ENCODE results near the gene ATXN1. TPM values are rescaled to one million over a fixed set of nuclear protein-coding genes. Genes with fewer than 3 reads are reported as not detected.
A peak's percentile ranks its signal among the peaks of the same experiment; 100 is the strongest.
"Not testable (repeated sequence)": the region's sequence is repeated elsewhere in the genome, so short reads cannot be mapped to it uniquely, and the experiment has no call there.

Gene ATXN1
- total RNA-seq, 1 experiment from 2014 or later = under 0.01 TPM

DNA sequence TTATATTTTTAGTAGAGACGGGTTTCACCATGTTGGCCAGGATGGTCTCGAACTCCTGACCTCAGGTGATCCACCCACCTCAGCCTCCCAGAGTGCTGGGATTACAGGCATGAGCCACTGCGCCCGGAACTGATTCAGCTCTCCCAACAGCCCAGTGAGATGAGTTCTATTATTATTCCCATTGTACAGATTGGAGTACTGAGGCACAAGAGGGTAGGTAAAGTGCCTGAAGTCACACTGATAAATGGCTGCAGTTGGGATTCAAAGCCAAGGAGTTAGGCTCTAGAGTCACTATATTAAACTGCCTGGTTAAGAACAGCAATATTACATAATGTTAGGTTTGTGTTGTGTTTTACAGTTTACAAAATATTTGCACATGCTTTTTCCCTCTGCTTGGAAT is 220.9 kb downstream of the ATXN1 start:
- in situ Hi-C loops (cut with HindIII; ENCODE audit: low sequenced_read_pairs); DNase-seq (ENCODE audit: low spot score): not testable (repeated sequence)

GRCh38 chr6:16539086-16539931 is 222.0 kb downstream of the ATXN1 start:
- no peak for DNase-seq (ENCODE audit: low spot score)
- in situ Hi-C loops (cut with HindIII; ENCODE audit: low sequenced_read_pairs) = no loop called here

- in situ Hi-C loops (cut with HindIII; ENCODE audit: low sequenced_read_pairs) = no loop called here
- no peak for DNase-seq (ENCODE audit: low spot score)
Measured at GRCh38 chr6:16535564-16535963, 225.7 kb downstream of the ATXN1 start.

DNA sequence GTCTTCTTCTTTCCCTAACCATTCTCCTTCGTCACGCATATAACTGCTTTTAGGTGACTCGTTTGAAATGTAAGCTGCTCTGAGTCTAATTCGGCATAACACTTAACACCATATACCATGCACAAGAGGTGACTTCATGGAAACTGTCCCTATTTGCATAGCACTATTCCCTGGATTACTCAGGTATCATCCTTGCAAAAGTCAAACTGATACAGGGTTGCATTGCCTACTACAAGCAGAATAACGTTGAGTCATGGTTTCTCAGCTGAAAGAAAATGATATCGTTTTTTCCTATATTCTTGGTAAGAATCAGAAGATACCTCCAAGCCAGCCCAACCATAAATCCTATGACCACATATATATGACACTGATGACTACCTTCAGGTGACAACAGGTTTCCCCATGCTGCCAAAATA is 227.5 kb downstream of the ATXN1 start:
- no peak for DNase-seq (ENCODE audit: low spot score)
- in situ Hi-C loops (cut with HindIII; ENCODE audit: low sequenced_read_pairs) = no loop called here

DNA sequence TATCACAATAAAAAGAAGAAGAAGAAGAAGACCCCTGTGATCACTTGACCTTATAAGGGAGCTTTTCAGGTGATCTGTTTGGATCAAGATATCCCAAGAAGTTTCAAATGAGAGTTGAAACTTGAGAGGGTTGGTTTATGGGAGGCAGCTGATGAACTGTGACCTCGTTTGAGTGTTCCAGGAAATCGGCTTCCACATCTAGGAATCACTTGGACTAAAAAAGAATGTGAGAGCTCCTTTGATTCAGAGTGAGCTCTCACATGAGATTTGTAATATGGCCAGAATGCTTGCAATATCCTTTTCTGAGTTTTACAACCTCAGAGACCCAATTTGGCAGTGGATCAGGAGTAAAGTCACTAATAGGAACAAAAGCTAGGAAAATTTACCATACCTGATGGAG is 228.1 kb downstream of the ATXN1 start:
- in situ Hi-C loops (cut with HindIII; ENCODE audit: low sequenced_read_pairs) = no loop called here

GRCh38 chr6:16527691-16528090 is 233.6 kb downstream of the ATXN1 start:
- in situ Hi-C loops (cut with HindIII; ENCODE audit: low sequenced_read_pairs) = no loop called here
- no peak for DNase-seq (ENCODE audit: low spot score)

More for the DNA sequence above, 228.1 kb downstream of the ATXN1 start:
- DNase-seq (ENCODE audit: low spot score) = no peak

- no peak for DNase-seq (ENCODE audit: low spot score)
- in situ Hi-C loops (cut with HindIII; ENCODE audit: low sequenced_read_pairs) = no loop called here
Measured at GRCh38 chr6:16524380-16524707, 236.9 kb downstream of the ATXN1 start.

- in situ Hi-C loops (cut with HindIII; ENCODE audit: low sequenced_read_pairs) = no loop called here
- no peak for DNase-seq (ENCODE audit: low spot score)
Measured at GRCh38 chr6:16523606-16524379, 237.5 kb downstream of the ATXN1 start.

DNA sequence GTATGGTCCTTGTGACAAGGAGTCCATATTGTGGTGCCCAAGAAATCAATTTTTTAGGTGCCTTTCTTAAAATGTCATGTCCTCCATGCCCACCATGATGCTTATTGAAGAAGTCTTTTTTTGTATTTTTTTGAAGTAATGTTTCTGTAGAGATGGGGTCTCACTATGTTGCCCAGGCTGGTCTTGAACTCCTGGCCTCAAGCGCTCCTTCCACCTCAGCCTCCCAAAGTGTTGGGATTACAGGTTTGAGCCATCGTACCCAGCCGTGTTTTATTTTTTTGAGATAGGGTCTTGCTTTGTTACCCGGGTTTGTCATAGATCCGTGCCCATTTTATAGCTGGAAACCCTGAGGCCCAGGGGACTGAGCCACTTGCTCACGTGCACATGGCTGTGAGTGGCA is 238.3 kb downstream of the ATXN1 start:
- no peak for DNase-seq (ENCODE audit: low spot score)
- in situ Hi-C loops (cut with HindIII; ENCODE audit: low sequenced_read_pairs) = no loop called here

DNA sequence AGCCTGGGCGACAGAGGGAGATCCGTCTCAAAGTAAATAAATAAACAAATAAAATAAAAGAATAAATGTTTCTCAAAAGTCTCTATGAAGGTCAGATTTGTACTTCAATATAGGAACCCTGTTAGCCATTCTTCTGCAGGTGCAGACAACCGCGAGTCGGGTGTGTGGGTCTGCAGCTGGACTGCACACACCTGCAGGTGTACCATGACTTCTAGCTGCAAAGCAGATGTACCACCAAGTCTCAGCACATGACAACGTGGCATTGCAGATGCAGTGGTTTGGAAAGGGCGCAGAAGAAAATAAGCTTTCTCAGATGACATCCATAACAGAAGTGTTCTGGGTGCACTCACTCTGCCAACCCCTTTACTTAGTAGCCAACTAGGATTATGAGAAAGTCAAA is 239.7 kb downstream of the ATXN1 start:
- in situ Hi-C loops (cut with HindIII; ENCODE audit: low sequenced_read_pairs) = no loop called here
- no peak for DNase-seq (ENCODE audit: low spot score)

DNA sequence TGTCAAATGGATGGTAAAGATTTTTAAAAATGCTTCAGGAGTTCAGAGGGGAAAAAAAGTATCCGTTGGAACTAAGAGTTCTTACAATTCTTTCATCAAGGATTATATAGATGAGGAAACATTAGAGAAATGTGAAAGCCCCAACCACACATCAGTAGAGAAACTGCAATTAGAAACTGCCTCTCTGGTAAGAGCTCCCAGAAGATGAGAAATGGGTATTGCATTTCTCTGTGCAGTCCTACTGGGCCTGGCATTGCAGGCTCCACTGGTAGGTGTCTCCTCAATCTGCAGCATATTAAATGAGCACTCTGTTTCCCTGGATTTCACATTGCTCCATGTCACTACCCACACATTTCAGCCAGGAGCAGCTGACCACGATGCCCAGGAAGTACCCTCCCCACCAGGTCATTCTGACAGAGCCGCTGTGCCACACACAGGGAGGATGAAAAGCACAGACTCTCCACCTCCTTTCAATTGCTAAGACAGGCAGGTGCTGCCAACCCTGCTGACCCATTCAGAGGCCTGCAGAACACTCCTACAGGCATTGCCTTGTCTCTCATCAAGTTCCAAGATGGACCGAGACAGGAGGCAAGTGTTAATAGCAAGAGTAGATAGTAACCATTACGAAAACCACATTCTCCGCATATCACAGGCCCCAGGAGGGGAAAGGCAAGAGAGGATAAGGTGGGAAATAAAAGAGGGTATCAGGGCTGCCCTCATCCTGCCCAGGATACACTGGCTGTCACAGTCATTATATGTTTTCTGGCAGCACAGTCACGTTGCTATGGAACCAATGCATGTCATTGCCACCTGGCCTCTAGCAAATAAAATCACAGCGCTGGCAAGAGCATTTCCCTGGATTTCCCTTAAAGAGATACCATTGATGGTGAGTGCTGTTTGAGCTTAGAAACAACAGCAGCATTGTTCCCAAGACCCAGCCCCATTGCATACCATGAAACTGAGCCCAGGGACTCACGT is 241.7 kb downstream of the ATXN1 start:
- DNase-seq (ENCODE audit: low spot score) = peak; percentile 68
- in situ Hi-C loops (cut with HindIII; ENCODE audit: low sequenced_read_pairs) = no loop called here

- DNase-seq (ENCODE audit: low spot score) = no peak
- in situ Hi-C loops (cut with HindIII; ENCODE audit: low sequenced_read_pairs) = no loop called here
Measured at GRCh38 chr6:16518265-16518664, 243.0 kb downstream of the ATXN1 start.

DNA sequence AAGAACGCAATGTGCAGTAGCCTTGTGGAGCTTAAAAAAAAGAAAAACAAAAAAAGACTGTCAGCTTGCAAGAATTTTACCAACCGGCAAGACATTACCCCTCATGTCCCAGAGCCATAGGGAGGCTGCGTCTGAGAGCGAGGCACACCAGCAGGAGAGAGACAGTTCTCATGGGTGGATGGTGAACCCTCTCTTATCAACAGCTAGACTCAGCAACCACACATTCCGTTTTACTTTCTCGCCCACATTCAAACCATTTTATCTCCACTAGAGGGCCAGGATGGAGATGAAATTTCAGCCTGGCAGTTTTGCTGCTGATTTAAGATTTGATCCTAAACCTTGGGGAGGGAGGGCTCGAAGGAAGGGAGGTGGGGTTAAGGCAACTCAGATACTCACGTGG is 247.0 kb downstream of the ATXN1 start:
- in situ Hi-C loops (cut with HindIII; ENCODE audit: low sequenced_read_pairs) = no loop called here

DNA sequence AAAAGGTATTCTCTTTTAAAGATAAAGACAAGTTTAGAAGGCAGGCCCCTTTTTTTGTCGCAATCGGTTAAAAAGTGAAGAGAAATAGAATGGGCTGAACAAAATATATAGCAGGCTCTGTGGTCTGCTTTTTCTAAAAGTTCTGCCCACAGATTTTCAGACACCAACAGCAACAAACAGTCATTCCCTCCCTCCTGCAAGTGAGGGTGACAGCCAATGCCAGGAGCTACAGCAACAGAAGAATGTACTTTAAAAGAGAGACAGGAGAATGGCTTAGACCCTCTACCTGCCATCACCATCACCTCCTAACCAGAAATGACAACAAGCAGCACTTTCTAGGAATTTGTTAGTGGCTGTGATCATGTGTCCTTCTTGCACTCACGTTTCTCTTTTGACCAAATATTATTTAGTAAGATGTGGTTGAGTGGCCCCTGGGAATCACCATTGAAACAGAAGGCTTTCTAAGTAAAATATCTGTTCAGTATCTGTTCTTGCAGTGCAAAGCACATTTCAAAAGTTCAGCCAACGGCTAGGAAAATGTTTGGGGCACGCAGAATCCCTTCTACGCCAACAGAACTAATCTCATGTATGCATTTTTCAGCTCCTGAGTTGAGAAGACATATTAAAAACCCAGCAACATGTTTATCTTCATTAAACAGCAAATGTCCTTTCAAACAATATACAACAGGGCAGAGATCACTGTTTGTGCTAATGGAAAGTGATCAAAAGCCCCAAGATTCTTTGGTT is 248.5 kb downstream of the ATXN1 start:
- in situ Hi-C loops (cut with HindIII; ENCODE audit: low sequenced_read_pairs) = no loop called here

More for the DNA sequence above, 247.0 kb downstream of the ATXN1 start:
- peak; percentile 24 for DNase-seq (ENCODE audit: low spot score)

DNA sequence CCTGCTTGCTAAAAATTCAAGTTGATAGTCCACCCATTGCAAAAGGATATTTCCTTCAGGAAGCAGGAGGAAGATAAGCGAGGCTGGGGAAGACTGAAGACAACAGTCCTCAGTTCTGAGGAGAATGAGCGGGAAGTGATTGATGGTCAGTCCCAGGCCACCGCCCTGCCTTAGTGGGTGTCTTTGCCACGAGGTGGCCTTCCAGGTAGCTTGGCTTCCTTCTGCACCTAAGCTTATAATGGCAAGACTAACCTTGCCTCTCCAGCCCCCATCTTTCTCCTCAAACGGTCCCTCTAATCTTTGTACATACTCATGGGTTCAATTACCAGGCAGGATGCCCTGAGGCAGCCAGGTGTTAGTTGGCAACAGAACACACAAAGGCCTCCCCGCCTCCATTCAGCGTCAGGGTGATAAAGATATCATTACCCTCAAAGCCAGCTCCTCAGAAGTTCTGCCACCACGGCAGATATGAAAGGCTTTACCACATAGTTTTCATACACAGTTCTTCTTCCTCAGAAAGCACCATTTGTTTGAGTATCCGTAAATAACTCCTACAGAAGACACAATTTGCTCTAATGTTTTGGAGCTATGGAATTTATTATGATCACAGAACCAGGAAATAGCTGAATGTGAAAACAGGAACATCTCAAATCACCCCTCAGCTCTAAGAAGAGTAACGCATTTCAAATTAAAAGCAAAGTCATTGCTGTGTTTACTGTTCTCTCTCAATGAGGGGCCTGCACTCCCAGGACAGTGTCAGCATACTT is 249.4 kb downstream of the ATXN1 start:
- in situ Hi-C loops (cut with HindIII; ENCODE audit: low sequenced_read_pairs) = no loop called here
- no peak for DNase-seq (ENCODE audit: low spot score)

More for the DNA sequence above, 248.5 kb downstream of the ATXN1 start:
- DNase-seq (ENCODE audit: low spot score) = no peak

DNA sequence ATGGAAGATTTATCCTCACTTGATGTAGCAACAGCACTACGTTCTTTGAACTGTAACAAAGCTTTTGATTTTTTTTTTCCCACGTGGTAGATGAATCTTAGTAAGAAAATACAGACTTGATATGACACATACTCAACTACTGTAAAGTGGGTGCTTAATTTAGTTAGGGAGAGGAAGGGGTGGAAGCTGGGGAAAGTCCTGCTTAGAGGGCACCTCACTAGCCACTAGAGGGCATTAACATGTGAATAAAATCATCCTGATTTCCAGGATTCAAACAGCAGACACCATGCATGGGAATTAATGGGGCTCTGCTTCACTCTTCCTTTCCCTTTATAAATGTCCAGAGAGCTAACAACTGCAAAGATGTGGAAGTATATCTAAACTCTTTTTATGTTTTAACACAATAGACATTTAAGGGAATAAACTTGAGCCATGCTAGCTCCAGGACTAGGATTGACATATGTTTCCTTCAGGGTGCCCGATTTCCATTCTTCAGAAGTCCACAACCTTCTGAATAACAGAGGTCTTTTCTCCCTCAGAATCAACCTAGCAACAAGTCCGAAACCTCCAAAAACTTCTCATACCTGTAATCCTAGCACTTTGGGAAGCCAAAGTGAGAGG is 250.1 kb downstream of the ATXN1 start:
- in situ Hi-C loops (cut with HindIII; ENCODE audit: low sequenced_read_pairs) = no loop called here

DNA sequence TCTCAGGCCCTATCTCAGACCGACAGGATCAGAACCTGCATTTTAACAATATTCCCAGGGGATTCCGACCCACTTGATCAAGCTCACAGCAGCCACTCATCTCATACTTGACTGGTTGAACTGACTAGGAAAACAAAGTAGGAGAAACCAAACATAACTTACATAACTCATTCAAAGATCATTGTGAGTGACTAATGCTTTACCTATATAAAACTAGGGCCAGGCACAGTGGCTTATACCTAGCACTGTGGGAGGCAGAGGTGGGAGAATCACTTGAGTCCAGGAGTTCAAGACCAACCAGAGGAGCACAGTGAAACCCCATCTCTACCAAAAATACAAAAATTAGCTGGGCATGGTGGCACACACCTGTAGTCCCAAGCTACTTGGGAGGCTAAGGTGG is 251.0 kb downstream of the ATXN1 start:
- no peak for DNase-seq (ENCODE audit: low spot score)
- in situ Hi-C loops (cut with HindIII; ENCODE audit: low sequenced_read_pairs) = no loop called here

More for the DNA sequence above, 250.1 kb downstream of the ATXN1 start:
- DNase-seq (ENCODE audit: low spot score) = peak; percentile 49

GRCh38 chr6:16508959-16509358 is 252.3 kb downstream of the ATXN1 start:
- DNase-seq (ENCODE audit: low spot score) = no peak
- in situ Hi-C loops (cut with HindIII; ENCODE audit: low sequenced_read_pairs) = no loop called here

Data from G401 (cell line).